Stomach (tissue), 4 donors: Measurements from ENCODE around the gene LRRC28.

Experiments
- POLR2A ChIP-seq, 4 donors: fragments of 450-650 bp; IDR thresholded peaks; one replicate each; pipeline ENCODE4 v1.6.1; 2016; ENCODE audit warnings: antibody characterized with exemption in 4 of 4, control low read depth in 2 of 4, mild to moderate bottlenecking in 1 of 4, moderate library complexity in 1 of 4
- POLR2AphosphoS5 ChIP-seq, 3 donors: sonication (generic); formaldehyde crosslinking; IDR thresholded peaks; one replicate each; pipeline ENCODE4 v1.6.1; 2016; ENCODE audit warnings: antibody characterized with exemption in 3 of 3
- TF ChIP-seq, protein P1 (sequence below), 7 experiments: fragments of 450-650 bp in 4 of 7; fragments of 200-600 bp in 3 of 7; sonication (generic) in 3 of 7; IDR thresholded peaks; one replicate each; pipeline ENCODE4 v1.5.1; 2016 to 2019; ENCODE audit warnings: antibody characterized with exemption in 7 of 7, control low read depth in 2 of 7, mild to moderate bottlenecking in 1 of 7

- TF ChIP-seq, protein P1, sequence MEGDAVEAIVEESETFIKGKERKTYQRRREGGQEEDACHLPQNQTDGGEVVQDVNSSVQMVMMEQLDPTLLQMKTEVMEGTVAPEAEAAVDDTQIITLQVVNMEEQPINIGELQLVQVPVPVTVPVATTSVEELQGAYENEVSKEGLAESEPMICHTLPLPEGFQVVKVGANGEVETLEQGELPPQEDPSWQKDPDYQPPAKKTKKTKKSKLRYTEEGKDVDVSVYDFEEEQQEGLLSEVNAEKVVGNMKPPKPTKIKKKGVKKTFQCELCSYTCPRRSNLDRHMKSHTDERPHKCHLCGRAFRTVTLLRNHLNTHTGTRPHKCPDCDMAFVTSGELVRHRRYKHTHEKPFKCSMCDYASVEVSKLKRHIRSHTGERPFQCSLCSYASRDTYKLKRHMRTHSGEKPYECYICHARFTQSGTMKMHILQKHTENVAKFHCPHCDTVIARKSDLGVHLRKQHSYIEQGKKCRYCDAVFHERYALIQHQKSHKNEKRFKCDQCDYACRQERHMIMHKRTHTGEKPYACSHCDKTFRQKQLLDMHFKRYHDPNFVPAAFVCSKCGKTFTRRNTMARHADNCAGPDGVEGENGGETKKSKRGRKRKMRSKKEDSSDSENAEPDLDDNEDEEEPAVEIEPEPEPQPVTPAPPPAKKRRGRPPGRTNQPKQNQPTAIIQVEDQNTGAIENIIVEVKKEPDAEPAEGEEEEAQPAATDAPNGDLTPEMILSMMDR (IDR thresholded peaks at IDR 0.05): no peak
- TF ChIP-seq POLR2A (IDR thresholded peaks at IDR 0.05) (no peak), POLR2AphosphoS5 (IDR thresholded peaks at IDR 0.05) (no peak)
Observed at GRCh38 chr15:99247062-99247461, 4.2 kb upstream of the LRRC28 start.
